ENCODE results near the gene DSC2. TPM values are rescaled to one million over a fixed set of nuclear protein-coding genes. Genes with fewer than 3 reads are reported as not detected.

DSC2 gene
- total and polyA plus RNA-seq, 2 donors (not counting 3 experiments of a cell fraction or from before 2014, with no cell fraction given), result under 0.01 TPM; not detected in 1

GRCh38 chr18:31098878-31099277 is 3.3 kb downstream of the DSC2 start:
- CTCF ChIA-PET, result no interaction called here
- H2AFZ ChIP-seq (ENCODE audit: low read depth, low read length), result no peak overlapping the region
- dilution Hi-C loops (cut with MboI; ENCODE audit: extremely low pct_ligation_motif_present, low sequenced_read_pairs), result no loop called here
- no peak for TF ChIP-seq JUN (IDR thresholded peaks at IDR 0.05; ENCODE audit: borderline replicate concordance, insufficient read depth, insufficient read length, low read depth)
- TF ChIP-seq POLR2A (IDR thresholded peaks at IDR 0.05; ENCODE audit: low read depth, low read length), result no peak
- no peak for TF ChIP-seq POLR2AphosphoS5 (IDR thresholded peaks at IDR 0.05; ENCODE audit: insufficient read depth, low read depth, low read length)
- no peak for TF ChIP-seq MAX (IDR thresholded peaks at IDR 0.05; ENCODE audit: insufficient read depth, insufficient read length)
- no peak for TF ChIP-seq FOS (IDR thresholded peaks at IDR 0.05; ENCODE audit: borderline replicate concordance, insufficient read depth, low read length)
- no peak for TF ChIP-seq CTCF (IDR thresholded peaks at IDR 0.05; ENCODE audit: extremely low read depth in 1 of 2, insufficient read depth in 1 of 2, low read depth in 1 of 2, low read length in 2 of 2)
- no peak for TF ChIP-seq GATA2 (IDR thresholded peaks at IDR 0.05; ENCODE audit: insufficient read depth, insufficient read length, low read depth, low read length)
- TF ChIP-seq MYC (IDR thresholded peaks at IDR 0.05; ENCODE audit: low read depth, low read length), result no peak
- TF ChIP-seq EZH2 (IDR thresholded peaks at IDR 0.05; ENCODE audit: borderline replicate concordance, low read depth, low read length, severe bottlenecking), result no peak
- peaks cover 9 to 24% of the 10 kb centered on the region in 2 experiments for H3K27me3 ChIP-seq (ENCODE audit: control insufficient read depth in 2 of 2, insufficient read depth in 2 of 2, low read length in 2 of 2)
- no peaks in the 10 kb centered on the region for H3K36me3 ChIP-seq (ENCODE audit: control insufficient read depth in 2 of 2, extremely low read depth in 1 of 2, insufficient read depth in 2 of 2, low read length in 2 of 2)
- no peak for FAIRE-seq
- no peak overlapping the region for H3K27ac ChIP-seq (ENCODE audit: insufficient read depth, low read depth, low read length)
- H4K20me1 ChIP-seq (replicated peaks; ENCODE audit: control insufficient read depth, extremely low read depth, insufficient read depth, low read length), result no peaks in the 10 kb centered on the region
- H3K9me3 ChIP-seq (replicated peaks; ENCODE audit: control insufficient read depth, insufficient read depth, low read length), result no peaks in the 10 kb centered on the region
- POLR2A ChIA-PET, result no interaction called here
- no peaks in the 10 kb centered on the region for H3K9me1 ChIP-seq (replicated peaks; ENCODE audit: control insufficient read depth, extremely low read depth, insufficient read depth, low read length)
- H3K4me3 ChIP-seq (replicated peaks in 1 of 3; ENCODE audit: insufficient read depth in 1 of 3, low read depth in 1 of 3, low read length in 3 of 3), result no peak overlapping the region
- no peak for DNase-seq (ENCODE audit: low read depth, low spot score)
- H3K9ac ChIP-seq (replicated peaks; ENCODE audit: extremely low read depth, insufficient read depth, low read length), result no peak overlapping the region
- no peaks in the 10 kb centered on the region for H3K79me2 ChIP-seq (ENCODE audit: control insufficient read depth, insufficient read depth, low read length)
- intact Hi-C loops (cut with micrococcal nuclease), result no loop called here
- BruUV-seq (replicated peaks), result no TSS peak
- H3K4me2 ChIP-seq (ENCODE audit: insufficient read depth, low read length), result no peak overlapping the region
- H3K4me1 ChIP-seq (ENCODE audit: control insufficient read depth, extremely low read depth, insufficient read depth, low read length), result no peaks in the 10 kb centered on the region
